Erythroblast (primary cell): ENCODE results near the gene FIZ1.

Experiments
- GATA1 ChIP-seq: IDR thresholded peaks from 2 replicates; pipeline ENCODE4 v1.6.1; 2011; ENCODE audit warnings: low read depth, mild to moderate bottlenecking, control low read depth, low read length, moderate library complexity
- POLR2A ChIP-seq: IDR thresholded peaks from 2 replicates; pipeline ENCODE4 v1.6.1; 2011; ENCODE audit warnings: mild to moderate bottlenecking, low read length

GRCh38 chr19:55646889-55647731, 47.8 kb upstream of the FIZ1 start:
- no peak for TF ChIP-seq POLR2A
- no peak for TF ChIP-seq GATA1
